Neutrophil (primary cell): Measurements from ENCODE around the gene VPREB1.

Experiments used
- H3K27ac ChIP-seq: fragments of 200-600 bp; sonication (generic); 2 replicates; pipeline ENCODE4 v1.5.1; 2016; ENCODE audit warnings: mild to moderate bottlenecking, moderate library complexity
- H3K27me3 ChIP-seq: fragments of 200-600 bp; sonication (generic); 2 replicates; pipeline ENCODE4 v1.6.0; 2016; ENCODE audit warnings: mild to moderate bottlenecking
- H3K36me3 ChIP-seq: fragments of 200-600 bp; sonication (generic); 2 replicates; pipeline ENCODE4 v1.5.1; 2017
- H3K4me1 ChIP-seq, 2 experiments: fragments of 200-600 bp in 1 of 2; sonication (generic) in 1 of 2; 1 replicate in 1 of 2; 2 replicates in 1 of 2; pipeline versions ENCODE4 v1.5.1 to v1.6.1; 2013 to 2016; ENCODE audit warnings: low read depth in 1 of 2, low read length in 1 of 2, mild to moderate bottlenecking in 1 of 2, moderate library complexity in 1 of 2; ENCODE audit not compliant: control insufficient read depth in 1 of 2, insufficient read depth in 1 of 2
- H3K4me3 ChIP-seq, 2 experiments: fragments of 200-600 bp in 1 of 2; sonication (generic) in 1 of 2; 1 replicate in 1 of 2; 2 replicates in 1 of 2; pipeline ENCODE4 v1.5.1; 2013 to 2016; ENCODE audit warnings: low read depth in 1 of 2, low read length in 1 of 2, mild to moderate bottlenecking in 1 of 2, moderate library complexity in 1 of 2
- H3K9me3 ChIP-seq: fragments of 200-600 bp; sonication (generic); 2 replicates; pipeline ENCODE4 v1.5.1; 2016
- TF ChIP-seq, protein P1 (sequence below): fragments of 200-600 bp; sonication (generic); IDR thresholded peaks from 2 replicates; pipeline ENCODE4 v1.5.1; 2016; ENCODE audit warnings: antibody characterized with exemption

The VPREB1 gene

DNA sequence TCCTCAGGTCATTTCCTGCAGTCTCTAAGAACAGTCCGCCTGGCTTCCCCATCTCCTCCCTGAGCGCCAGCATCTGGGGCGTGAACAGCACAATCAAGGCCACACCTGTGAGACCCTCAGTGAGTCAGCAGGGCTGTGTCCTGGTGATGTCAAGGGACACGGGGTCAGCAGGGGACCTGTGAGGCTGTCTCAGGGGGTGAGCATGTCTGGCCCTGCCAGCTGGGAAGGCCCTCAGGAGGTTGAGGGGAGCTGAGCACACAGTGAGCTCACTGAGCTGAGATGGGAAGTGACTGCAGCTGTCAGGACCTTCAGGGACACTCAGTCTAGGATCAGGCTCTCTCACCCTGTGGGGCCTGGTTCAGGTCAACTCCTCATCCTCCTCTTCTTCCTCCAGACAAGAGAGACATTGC lies 46.6 kb upstream of the VPREB1 start:
- Histone ChIP-seq H3K4me3 (no peak overlapping the region), H3K4me1 (no peaks in the 10 kb centered on the region), H3K9me3 (no peaks in the 10 kb centered on the region), H3K36me3 (no peaks in the 10 kb centered on the region), H3K27ac (no peak overlapping the region), H3K27me3 (peaks cover 41% of the 10 kb centered on the region)
- TF ChIP-seq, protein P1, sequence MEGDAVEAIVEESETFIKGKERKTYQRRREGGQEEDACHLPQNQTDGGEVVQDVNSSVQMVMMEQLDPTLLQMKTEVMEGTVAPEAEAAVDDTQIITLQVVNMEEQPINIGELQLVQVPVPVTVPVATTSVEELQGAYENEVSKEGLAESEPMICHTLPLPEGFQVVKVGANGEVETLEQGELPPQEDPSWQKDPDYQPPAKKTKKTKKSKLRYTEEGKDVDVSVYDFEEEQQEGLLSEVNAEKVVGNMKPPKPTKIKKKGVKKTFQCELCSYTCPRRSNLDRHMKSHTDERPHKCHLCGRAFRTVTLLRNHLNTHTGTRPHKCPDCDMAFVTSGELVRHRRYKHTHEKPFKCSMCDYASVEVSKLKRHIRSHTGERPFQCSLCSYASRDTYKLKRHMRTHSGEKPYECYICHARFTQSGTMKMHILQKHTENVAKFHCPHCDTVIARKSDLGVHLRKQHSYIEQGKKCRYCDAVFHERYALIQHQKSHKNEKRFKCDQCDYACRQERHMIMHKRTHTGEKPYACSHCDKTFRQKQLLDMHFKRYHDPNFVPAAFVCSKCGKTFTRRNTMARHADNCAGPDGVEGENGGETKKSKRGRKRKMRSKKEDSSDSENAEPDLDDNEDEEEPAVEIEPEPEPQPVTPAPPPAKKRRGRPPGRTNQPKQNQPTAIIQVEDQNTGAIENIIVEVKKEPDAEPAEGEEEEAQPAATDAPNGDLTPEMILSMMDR = no peak

GRCh38 chr22:22198751-22199150 lies 45.8 kb upstream of the VPREB1 start:
- no peaks in the 10 kb centered on the region for H3K9me3 ChIP-seq
- no peak overlapping the region for H3K27ac ChIP-seq
- no peaks in the 10 kb centered on the region for H3K4me1 ChIP-seq
- H3K27me3 ChIP-seq = peaks cover 48% of the 10 kb centered on the region
- no peak overlapping the region for H3K4me3 ChIP-seq
- TF ChIP-seq, protein P1 = no peak
- no peaks in the 10 kb centered on the region for H3K36me3 ChIP-seq

DNA sequence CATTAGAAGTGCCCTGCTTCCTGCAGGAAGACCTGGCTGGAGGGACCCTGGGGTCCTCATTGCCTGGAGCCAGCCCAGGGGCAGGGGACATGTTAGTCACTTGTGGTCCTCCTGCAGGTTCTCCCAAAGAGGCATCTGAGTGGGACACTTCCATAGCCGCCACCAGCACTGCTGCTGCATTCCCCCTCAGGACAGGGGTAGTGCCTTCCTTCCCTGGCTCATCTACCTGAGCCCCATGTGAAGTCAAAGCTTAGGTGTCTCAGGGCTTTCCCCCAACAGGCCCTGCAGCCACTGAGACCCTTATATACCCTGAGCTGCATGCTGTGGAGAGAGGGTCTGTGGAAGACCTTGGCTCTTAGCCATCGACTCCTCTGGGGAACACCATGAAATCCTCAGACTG lies 45.0 kb upstream of the VPREB1 start:
- TF ChIP-seq, protein P1 = no peak
- H3K36me3 ChIP-seq = no peaks in the 10 kb centered on the region
- no peaks in the 10 kb centered on the region for H3K4me1 ChIP-seq
- no peak overlapping the region for H3K27ac ChIP-seq
- H3K4me3 ChIP-seq = no peak overlapping the region
- peaks cover 57% of the 10 kb centered on the region for H3K27me3 ChIP-seq
- no peaks in the 10 kb centered on the region for H3K9me3 ChIP-seq

DNA sequence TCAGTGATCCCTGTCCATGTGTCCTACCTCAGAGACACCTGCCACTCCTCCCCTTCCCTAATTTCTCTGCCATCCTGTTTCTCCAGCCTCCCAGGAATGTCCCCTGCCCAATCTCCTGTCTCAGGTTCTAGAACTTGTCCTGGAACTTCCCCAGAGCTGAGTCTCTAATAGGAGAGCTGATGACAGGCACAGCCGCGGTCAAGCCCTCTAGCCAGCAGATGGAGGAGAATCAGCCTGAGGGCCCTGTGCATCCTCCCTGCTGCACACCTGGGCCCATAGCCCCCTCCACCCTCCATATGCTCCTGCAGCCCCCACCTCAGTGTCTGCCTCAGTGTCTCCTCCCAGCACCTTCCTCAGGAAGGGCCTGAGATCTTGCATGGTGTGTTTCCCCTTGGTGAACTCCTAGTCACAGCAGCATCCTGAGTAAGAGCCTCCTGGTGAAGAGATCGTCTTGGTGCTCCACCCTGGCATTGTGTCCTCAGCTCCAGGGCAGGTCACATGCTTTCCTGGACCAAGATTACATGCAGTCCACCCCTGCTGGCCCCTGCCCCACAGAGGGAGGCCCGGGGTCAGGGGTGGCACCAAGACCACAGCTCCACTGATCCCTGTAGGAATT lies 43.9 kb upstream of the VPREB1 start:
- Histone ChIP-seq H3K4me3 (no peak overlapping the region), H3K27ac (no peak overlapping the region), H3K9me3 (no peaks in the 10 kb centered on the region), H3K27me3 (peaks cover 68% of the 10 kb centered on the region), H3K4me1 (no peaks in the 10 kb centered on the region), H3K36me3 (no peaks in the 10 kb centered on the region)
- TF ChIP-seq, protein P1 = no peak

- TF ChIP-seq, protein P1 = peak; percentile 28
- Histone ChIP-seq H3K4me1 (no peaks in the 10 kb centered on the region), H3K4me3 (no peak overlapping the region), H3K9me3 (no peaks in the 10 kb centered on the region), H3K27me3 (peaks cover 74% of the 10 kb centered on the region), H3K36me3 (no peaks in the 10 kb centered on the region), H3K27ac (no peak overlapping the region)
Measured at GRCh38 chr22:22201185-22201929, 43.2 kb upstream of the VPREB1 start.
